HS-27A (cell line): ENCODE results near the gene SMARCD1.

ENCODE experiments used
- DNase-seq: peaks from one replicate; pipeline ENCODE4 v3.0.0-alpha.2; 2012; ENCODE audit warnings: low read depth, missing footprints

Gene SMARCD1

DNA sequence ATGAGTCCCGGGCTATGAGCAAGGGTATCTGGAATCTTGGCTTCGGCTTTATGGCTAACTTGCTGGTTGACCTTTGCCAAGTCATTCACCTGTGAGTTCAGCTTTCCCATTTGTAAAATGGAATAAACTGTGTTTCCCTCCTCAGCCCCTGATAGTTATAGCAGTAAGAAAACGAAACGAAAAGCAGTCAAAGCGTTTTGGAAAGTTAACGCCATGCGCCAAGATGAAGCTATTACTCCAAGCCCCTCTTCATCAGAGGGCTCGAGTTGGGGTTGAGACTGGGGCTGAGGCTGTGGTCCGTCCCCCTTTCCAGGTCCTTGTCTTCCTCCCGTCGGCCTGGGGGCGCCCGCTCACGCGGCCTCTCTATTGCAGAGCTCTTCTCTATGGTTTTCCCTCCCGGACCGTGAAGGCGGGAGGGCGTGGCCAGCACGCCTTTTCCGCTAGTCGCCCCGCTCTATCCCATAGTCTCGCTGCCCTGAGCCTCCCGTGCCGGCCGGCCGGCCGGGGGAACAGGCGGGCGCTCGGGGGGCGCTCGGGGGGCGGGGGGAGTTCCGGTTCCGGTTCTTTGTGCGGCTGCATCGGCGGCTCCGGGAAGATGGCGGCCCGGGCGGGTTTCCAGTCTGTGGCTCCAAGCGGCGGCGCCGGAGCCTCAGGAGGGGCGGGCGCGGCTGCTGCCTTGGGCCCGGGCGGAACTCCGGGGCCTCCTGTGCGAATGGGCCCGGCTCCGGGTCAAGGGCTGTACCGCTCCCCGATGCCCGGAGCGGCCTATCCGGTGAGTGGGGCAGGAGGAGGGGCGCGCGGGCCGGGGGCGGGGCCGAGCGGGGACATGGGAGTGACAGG is at the start of gene SMARCD1:
TSS of gene SMARCD1 (plus strand) at position 568 of the 840 bp plus-strand sequence. CDS start at position 596, 28 bp downstream.
- DNase-seq, result peak; percentile 77

DNA sequence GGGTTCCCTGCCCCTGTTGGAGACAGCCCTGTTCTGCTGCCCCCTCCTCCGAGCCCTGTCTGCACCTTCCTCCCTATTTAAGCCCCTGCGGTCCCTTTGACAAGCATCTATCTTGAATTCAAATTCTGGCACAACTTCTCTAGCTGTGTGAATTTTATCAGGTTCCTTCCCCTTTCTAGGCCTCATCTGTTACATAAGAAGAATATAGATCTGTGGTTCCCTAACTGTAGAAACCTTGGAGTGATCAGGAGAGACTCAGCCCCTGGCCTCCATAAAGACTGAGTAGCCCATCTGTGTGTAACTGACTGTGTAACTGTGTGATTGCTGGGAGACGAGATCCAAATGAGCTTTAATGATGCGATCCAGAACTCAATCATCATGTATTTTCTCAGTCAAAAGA is 46.8 kb upstream of the SMARCD1 start:
- no peak for DNase-seq

DNA sequence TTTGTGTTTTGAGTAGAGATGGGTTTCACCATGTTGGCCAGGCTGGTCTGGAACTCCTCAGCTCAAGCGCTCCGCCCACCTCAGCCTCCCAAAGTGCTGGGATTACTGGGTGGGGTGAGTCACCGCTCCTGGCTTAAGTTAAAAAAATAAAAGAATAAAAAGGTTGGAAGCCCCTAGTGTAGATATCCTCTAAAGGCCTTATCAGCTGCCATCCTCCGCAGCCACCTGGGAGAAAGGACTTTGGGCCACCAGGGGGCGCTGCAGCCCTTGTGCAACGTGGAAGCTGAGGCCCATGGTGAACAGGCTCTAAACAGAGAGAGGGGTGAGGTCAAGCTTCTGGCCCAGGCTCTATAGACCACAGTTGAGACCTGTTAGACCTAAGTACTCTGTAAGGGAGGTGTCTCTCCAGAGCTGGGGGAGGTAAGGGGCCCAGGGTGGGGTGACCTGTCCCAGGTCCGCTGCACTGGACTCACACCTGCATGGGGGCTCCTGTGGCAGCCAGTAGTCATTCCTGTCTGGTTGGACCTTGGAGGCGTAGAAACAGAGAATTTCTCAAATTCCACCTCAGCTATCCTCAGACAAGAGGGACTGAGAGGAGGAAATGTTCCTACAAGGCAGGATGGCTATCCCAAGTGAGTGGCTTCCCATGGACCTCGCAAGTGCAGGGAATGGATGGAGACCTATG is 45.8 kb upstream of the SMARCD1 start:
- no peak for DNase-seq

- DNase-seq, result no peak
Measured at GRCh38 chr12:50040657-50041056, 44.5 kb upstream of the SMARCD1 start.

GRCh38 chr12:50041062-50041860 is 43.9 kb upstream of the SMARCD1 start:
- DNase-seq, result no peak

- no peak for DNase-seq
Measured at GRCh38 chr12:50041962-50042361, 43.2 kb upstream of the SMARCD1 start.

- DNase-seq, result no peak
Measured at GRCh38 chr12:50042693-50043092, 42.4 kb upstream of the SMARCD1 start.

DNA sequence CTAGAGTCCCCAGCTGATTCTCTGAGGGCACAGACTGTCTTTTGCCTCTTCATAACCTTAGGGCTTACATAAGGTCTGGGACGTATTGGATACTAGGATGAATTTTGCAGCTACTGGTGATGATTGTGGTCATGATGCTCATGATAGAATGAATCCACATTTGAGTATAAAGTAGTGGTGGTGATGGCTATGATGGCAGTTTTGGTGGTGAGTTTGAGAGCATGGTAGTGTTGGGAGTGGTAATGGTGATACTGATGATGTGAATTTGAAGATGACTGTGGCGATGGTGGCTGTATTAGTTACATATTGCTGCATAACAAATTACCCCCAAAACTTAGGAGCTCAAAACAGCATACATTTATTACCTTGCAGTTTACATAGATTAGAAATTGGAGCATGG is 41.8 kb upstream of the SMARCD1 start:
- no peak for DNase-seq

- no peak for DNase-seq
Measured at GRCh38 chr12:50043854-50044253, 41.3 kb upstream of the SMARCD1 start.

GRCh38 chr12:50047693-50048250 is 37.4 kb upstream of the SMARCD1 start:
- no peak for DNase-seq

GRCh38 chr12:50049254-50050118 is 35.7 kb upstream of the SMARCD1 start:
- DNase-seq, result no peak

DNA sequence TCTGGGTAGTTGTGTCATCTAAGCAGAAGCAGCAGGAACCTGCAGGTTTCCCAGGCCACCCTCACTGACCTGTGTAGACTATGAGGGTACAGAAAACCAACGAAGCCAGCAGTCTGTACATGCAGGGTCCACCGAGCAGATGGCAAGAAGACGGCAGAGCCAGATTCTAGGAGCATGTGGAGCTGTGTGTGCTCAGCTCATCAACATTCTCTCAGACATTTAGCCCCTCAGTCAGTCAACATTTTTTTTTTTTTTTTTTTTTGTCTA is 35.1 kb upstream of the SMARCD1 start:
- no peak for DNase-seq

GRCh38 chr12:50050410-50051098 is 34.6 kb upstream of the SMARCD1 start:
- no peak for DNase-seq

GRCh38 chr12:50051101-50051806 is 33.9 kb upstream of the SMARCD1 start:
- no peak for DNase-seq

DNA sequence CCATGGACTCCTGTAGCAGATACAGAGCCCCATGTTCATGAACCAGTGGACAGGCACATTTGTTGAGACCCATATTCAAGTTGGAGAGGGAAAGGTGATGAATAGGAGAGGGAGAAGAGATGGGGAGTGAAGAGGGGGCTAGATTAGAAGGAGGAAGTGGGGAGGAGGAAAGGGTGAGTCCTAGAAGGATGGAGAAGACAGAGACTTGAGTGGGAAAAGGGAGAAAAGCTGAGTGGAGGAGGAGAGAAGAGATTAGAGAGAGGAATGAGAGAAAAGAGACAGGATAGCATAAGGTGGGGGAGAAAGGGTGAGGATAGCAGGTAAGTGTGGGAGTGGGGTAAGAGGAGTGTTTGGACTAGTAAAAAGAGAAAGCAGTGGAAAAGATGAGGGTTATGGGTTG is 32.6 kb upstream of the SMARCD1 start:
- DNase-seq, result no peak

GRCh38 chr12:50052964-50053363 is 32.2 kb upstream of the SMARCD1 start:
- DNase-seq, result no peak

GRCh38 chr12:50053583-50053982 is 31.6 kb upstream of the SMARCD1 start:
- DNase-seq, result no peak

- DNase-seq, result no peak
Measured at GRCh38 chr12:50055831-50056638, 29.1 kb upstream of the SMARCD1 start.

DNA sequence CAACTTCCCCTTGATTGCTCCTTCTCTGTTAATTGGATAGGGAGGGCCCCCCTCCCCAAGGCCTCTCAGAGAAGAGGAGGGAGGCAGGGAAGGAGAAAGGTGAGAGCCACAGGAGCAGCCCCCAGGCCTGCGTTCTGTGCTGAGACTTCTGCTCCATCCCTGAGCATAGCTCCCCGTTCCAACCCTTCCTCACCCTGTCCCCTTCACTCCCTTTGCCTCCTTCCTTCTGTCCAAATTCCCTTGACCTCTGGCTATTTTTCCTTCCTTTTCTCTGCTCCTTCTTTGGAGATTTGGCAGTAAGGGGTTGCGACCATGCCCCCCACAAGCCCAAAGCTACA is 28.5 kb upstream of the SMARCD1 start:
- no peak for DNase-seq
